ENCODE data around the gene MYO9B.

- TF ChIP-seq CTCF (IDR thresholded peaks at IDR 0.05; ENCODE audit: insufficient read depth, low read length, poor library complexity, severe bottlenecking) (no peak), EZH2phosphoT487 (conservative IDR thresholded peaks at IDR 0.05; ENCODE audit: low read length) (no peak)
These were observed 117.2 kb downstream of the MYO9B start for GRCh38 chr19:17192751-17193150.
